ENCODE results near the gene PLCD3. TPM values are rescaled to one million over a fixed set of nuclear protein-coding genes. Genes with fewer than 3 reads are reported as not detected.

The PLCD3 gene
- total and polyA plus RNA-seq, 12 donors, result 5.8 to 246 (median 82.2) TPM

GRCh38 chr17:45108595-45109521 lies 23.5 kb downstream of the PLCD3 start:
- Histone ChIP-seq H3K9me3 (replicated peaks in 1 of 3) (no peaks in the 10 kb centered on the region), H3K27ac (peak overlapping the region in 2 of 5 donors; percentile 11 to 79), H3K27me3 (no peaks in the 10 kb centered on the region), H3K4me1 (replicated peaks in 1 of 2) (peaks cover 26% of the 10 kb centered on the region in 2 donors), H3K4me3 (no peak overlapping the region), H3K36me3 (replicated peaks in 1 of 2) (peaks cover 0 to 55% of the 10 kb centered on the region in 2 donors)
- 71 to 88% (median 75%) methylated on average over 6 to 12 of the region's 12 CpGs for WGBS, 4 donors
- TF ChIP-seq POLR2A (IDR thresholded peaks at IDR 0.05) (no peak), CTCF (IDR thresholded peaks at IDR 0.05) (no peak)
- peak in 1 of 7 donors; percentile 49 for DNase-seq
- intact Hi-C loops (cut with DNase I), result loop anchor here in 1 of 2 donors (10.0 kb wide), 1 partner anchor 194 kb away; the partner anchor contains the start of gene GFAP

- H3K27ac ChIP-seq, result peak overlapping the region in 1 of 5 donors; percentile 11
- H3K27me3 ChIP-seq, result no peaks in the 10 kb centered on the region
These were observed 24.3 kb downstream of the PLCD3 start for GRCh38 chr17:45108051-45108450.

GRCh38 chr17:45107293-45108010 lies 24.9 kb downstream of the PLCD3 start:
- Histone ChIP-seq H3K27me3 (no peaks in the 10 kb centered on the region), H3K4me3 (no peak overlapping the region), H3K36me3 (replicated peaks in 1 of 2) (peaks cover 0 to 61% of the 10 kb centered on the region in 2 donors), H3K4me1 (replicated peaks in 1 of 2) (peaks cover 26 to 30% of the 10 kb centered on the region in 2 donors), H3K27ac (no peak overlapping the region), H3K9me3 (replicated peaks in 1 of 3) (no peaks in the 10 kb centered on the region)
- no peak for DNase-seq
- TF ChIP-seq CTCF (IDR thresholded peaks at IDR 0.05), result no peak
- TF ChIP-seq POLR2A (IDR thresholded peaks at IDR 0.05), result no peak
- intact Hi-C loops (cut with DNase I), result loop anchor here in 1 of 2 donors (10.0 kb wide), 1 partner anchor 193 kb away; the partner anchor contains the start of gene GFAP
- WGBS, 4 donors, result 78 to 93% (median 88%) methylated on average over 8 to 13 of the region's 13 CpGs

More at GRCh38 chr17:45108051-45108450, 24.3 kb downstream of the PLCD3 start:
- Histone ChIP-seq H3K36me3 (replicated peaks in 1 of 2) (peaks cover 0 to 60% of the 10 kb centered on the region in 2 donors), H3K4me1 (replicated peaks in 1 of 2) (peaks cover 26% of the 10 kb centered on the region in 2 donors), H3K4me3 (no peak overlapping the region), H3K9me3 (replicated peaks in 1 of 3) (no peaks in the 10 kb centered on the region)
- 53 to 75% (median 67%) methylated on average over 5 to 9 of the region's 9 CpGs for WGBS, 4 donors
- DNase-seq, result no peak
- intact Hi-C loops (cut with DNase I), result loop anchor here in 1 of 2 donors (10.0 kb wide), 1 partner anchor 193 kb away; the partner anchor contains the start of gene GFAP
- no peak for TF ChIP-seq CTCF (IDR thresholded peaks at IDR 0.05)

- intact Hi-C loops (cut with DNase I), result loop anchor here in 1 of 2 donors (10.0 kb wide), 1 partner anchor 192 kb away; the partner anchor contains the start of gene GFAP
- Histone ChIP-seq H3K4me3 (no peak overlapping the region), H3K27me3 (no peaks in the 10 kb centered on the region), H3K4me1 (replicated peaks in 1 of 2) (peaks cover 22 to 31% of the 10 kb centered on the region in 2 donors), H3K9me3 (replicated peaks in 1 of 3) (no peaks in the 10 kb centered on the region), H3K27ac (peak overlapping the region in 2 of 5 donors; percentile 4 to 17), H3K36me3 (replicated peaks in 1 of 2) (peaks cover 0 to 63% of the 10 kb centered on the region in 2 donors)
- WGBS, 4 donors, result 81 to 89% (median 87%) methylated on average over 5 of the region's 5 CpGs
- no peak for DNase-seq
- no peak for TF ChIP-seq CTCF (IDR thresholded peaks at IDR 0.05)
- no peak for TF ChIP-seq POLR2A (IDR thresholded peaks at IDR 0.05)
These were observed 25.7 kb downstream of the PLCD3 start for GRCh38 chr17:45106582-45106981.

Measured in adrenal gland (tissue), 12 donors.